AG04449 (cell line): ENCODE measurements around the gene SLIT3.
A peak's percentile ranks its signal among the peaks of the same experiment; 100 is the strongest.

ENCODE experiments used
- CTCF ChIA-PET: fragments of 350-600 bp; formaldehyde crosslinking; extraction: SDS; loops from one replicate; lab custom pipeline; 2021; ENCODE audit warnings: antibody characterized with exemption; lab: Yijun Ruan, JAX
- POLR2A ChIA-PET: fragments of 400-600, 350-600 bp; formaldehyde crosslinking; extraction: SDS; loops from one replicate; lab custom pipeline; 2020; ENCODE audit warnings: antibody characterized with exemption, inconsistent platforms; lab: Yijun Ruan, JAX
- DNase-seq: peaks from one replicate; pipeline ENCODE4 v3.0.0-alpha.2; 2010; ENCODE audit warnings: low read depth, low spot score
- H3K4me3 ChIP-seq: 2 replicates; pipeline ENCODE4 v1.5.1; 2011; ENCODE audit warnings: low read depth, mild to moderate bottlenecking, control low read depth, low read length
- TF ChIP-seq, protein P1 (sequence below): IDR thresholded peaks from one replicate; pipeline ENCODE4 v1.5.1; 2011; ENCODE audit warnings: mild to moderate bottlenecking, moderate library complexity, low read length, control low read depth, inconsistent platforms; ENCODE audit not compliant: insufficient read depth; ENCODE audit errors: missing control alignments

The SLIT3 gene

DNA sequence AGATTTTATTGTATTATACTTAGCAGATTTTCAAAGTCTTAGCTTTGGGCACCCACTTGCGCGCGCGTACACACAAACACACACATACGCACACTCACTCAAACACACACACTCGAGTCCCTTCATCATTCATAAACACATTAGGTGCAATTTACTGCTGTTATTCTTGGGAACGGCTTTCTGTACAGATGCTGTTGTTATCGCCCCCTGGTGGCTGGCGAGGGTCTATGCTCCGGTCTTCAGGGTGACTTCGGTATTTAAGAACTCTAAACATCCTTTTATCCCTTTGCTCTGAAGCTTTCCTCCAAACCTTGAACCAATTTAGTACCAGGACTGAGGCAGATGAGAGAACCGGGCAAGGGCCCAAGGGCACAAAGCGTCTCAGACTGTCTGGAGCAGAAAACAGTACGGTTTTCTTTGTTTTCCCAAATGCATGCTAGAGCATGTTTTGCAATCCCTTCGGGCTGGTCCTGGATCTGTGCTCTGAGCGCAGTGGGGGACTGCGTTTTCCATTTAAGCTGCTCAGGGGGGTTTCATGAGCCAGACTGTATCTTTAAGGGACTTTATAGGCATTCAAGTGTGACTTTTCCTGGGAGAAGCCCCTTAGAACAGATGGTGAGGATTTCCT lies 1.7 kb upstream of the SLIT3 start:
- ChIA-PET POLR2A (no interaction called here), CTCF (interaction anchor here (0.6 to 9.1 kb wide), 71 partner anchors 9 to 650 kb away, joined by 3 to 129 read pairs (median 4); no protein-coding TSS in a partner anchor)
- H3K4me3 ChIP-seq, result no peak overlapping the region; the same call in 1 of the 2 replicates

DNA sequence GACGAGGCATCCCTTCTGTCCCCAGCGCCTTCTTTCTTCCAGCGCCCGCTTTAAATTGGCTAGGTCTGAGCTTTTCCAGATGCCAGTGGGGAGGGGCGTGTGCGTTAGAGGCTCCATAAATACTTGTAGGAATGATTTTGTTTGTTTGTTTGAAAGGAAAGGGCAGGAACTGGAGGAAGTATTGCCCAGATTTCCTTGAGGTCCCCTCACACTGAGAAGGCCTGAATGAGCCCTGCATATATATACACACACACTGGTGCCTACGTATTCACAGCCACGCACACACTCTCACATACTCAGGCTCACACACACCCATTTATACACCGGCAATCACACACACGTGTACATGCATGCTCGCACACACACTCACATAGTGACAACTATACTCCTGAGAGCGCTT lies 1.0 kb upstream of the SLIT3 start:
- CTCF ChIA-PET, result interaction anchor here (0.8 to 9.1 kb wide), 60 partner anchors 9 to 595 kb away, joined by 3 to 129 read pairs (median 4); no protein-coding TSS in a partner anchor
- no peak for DNase-seq
- TF ChIP-seq, protein P1, sequence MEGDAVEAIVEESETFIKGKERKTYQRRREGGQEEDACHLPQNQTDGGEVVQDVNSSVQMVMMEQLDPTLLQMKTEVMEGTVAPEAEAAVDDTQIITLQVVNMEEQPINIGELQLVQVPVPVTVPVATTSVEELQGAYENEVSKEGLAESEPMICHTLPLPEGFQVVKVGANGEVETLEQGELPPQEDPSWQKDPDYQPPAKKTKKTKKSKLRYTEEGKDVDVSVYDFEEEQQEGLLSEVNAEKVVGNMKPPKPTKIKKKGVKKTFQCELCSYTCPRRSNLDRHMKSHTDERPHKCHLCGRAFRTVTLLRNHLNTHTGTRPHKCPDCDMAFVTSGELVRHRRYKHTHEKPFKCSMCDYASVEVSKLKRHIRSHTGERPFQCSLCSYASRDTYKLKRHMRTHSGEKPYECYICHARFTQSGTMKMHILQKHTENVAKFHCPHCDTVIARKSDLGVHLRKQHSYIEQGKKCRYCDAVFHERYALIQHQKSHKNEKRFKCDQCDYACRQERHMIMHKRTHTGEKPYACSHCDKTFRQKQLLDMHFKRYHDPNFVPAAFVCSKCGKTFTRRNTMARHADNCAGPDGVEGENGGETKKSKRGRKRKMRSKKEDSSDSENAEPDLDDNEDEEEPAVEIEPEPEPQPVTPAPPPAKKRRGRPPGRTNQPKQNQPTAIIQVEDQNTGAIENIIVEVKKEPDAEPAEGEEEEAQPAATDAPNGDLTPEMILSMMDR, result no peak
- H3K4me3 ChIP-seq, result no peak overlapping the region
- POLR2A ChIA-PET, result no interaction called here

More for the DNA sequence above, 1.7 kb upstream of the SLIT3 start:
- TF ChIP-seq, protein P1, result peak; percentile 80
- DNase-seq, result peak; percentile 31

DNA sequence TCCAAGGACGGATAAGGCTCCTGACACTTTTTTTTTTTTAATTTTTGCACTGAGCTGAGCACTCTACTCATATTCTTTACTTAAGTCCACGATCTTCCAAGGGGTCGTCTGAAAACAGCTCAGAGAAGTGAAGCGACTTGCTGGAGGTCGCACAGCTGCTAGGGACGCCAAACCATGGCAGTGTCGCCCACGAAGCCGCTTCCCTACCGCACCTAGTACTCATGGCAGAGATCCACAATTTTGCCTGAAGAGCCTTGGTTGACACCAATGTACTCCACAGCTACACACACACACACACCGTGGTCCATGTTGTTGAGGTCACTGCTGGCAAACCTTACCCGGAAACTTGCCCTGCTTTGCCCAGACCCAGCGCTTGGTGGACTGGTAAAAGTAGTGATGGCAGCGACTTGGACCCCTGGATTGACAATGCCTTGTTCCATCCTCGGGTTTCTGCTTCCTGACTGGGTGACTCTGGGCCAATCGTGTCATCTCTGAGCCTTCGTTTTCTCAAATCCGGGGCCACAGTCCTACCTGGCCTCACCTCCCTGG lies 521 bp upstream of the SLIT3 start:
- TF ChIP-seq, protein P1, result no peak
- no peak for DNase-seq
- peak overlapping the region; percentile 74 for H3K4me3 ChIP-seq
- ChIA-PET CTCF (interaction anchor here (0.9 to 9.1 kb wide), 29 partner anchors 8 to 595 kb away, joined by 3 to 129 read pairs (median 5); no protein-coding TSS in a partner anchor), POLR2A (interaction anchor here (1.3 kb wide), 1 partner anchor 141 kb away, joined by 6 read pairs; no protein-coding TSS in a partner anchor)

DNA sequence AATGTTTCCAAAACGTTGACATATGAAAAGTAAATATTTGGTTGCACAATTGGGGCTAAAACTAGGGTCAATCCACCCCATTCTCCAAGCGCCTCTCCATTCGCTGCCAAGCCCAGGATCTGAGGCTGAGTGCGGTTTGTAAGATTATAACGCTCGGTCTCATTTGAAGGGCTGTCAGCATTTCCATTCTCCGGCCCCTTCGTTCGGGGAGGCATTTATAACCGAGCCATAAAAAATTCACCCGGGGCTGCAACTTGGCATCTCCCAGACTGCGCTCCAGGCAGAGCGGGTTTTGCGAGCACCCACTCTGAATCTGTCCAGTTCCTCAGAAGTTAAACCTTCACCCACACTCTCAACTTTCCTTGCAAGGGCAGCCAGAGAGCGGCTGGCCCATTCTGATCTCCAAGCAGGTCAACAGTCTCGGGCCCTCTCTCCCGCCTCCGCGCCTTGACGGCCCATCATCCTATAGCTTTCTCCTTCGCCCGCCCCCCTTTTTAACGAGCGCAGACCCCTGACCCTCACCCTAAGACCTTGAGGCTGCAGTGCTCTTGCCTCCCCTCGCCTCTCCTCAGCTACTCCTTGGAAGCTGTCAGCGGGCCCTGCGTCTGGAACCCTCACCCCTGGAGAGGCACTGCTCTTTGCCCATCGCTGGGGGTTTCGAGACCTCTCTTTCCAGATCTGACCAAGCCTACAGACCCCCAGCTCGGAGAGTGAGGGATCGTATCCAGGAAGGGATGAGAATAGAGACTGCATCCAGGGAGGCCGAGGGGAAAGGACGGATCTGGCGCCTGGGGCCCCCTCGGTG lies 1.1 kb downstream of the SLIT3 start:
- ChIA-PET CTCF (interaction anchor here (0.9 to 9.1 kb wide), 7 partner anchors 12 to 311 kb away, joined by 3 to 129 read pairs (median 6); no protein-coding TSS in a partner anchor), POLR2A (interaction anchor here (1.3 to 1.6 kb wide), 2 partner anchors 51 to 139 kb away, joined by 4 to 6 read pairs; no protein-coding TSS in a partner anchor)
- H3K4me3 ChIP-seq, result peak overlapping the region; percentile 74

DNA sequence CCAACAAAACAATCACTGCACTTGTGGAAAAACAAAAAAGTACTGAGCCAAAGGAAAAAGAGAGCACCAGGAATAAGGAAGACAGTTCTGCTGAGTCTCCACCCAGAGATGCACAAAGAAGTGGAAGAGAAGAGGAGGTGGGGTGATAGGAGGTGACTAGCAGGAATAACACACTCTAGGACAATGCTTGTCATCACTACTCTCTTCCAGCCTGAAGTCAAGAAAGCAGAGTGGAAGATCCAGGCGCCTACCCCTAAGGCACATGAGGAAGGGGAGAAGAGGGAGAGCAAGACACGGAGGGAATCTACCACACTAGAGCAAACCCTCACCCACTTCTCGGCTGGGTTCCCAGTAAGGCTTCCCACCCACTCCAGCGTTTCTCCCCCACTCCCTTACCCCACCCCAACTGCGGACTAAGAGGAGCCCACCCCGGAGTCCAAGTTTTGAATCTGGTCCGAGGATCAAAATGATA lies 1.7 kb downstream of the SLIT3 start:
- DNase-seq, result no peak
- CTCF ChIA-PET, result interaction anchor here (1.6 to 9.1 kb wide), 2 partner anchors 311 to 312 kb away, joined by 5 to 129 read pairs; no protein-coding TSS in a partner anchor
- H3K4me3 ChIP-seq, result peak overlapping the region; percentile 74
- POLR2A ChIA-PET, result no interaction called here
- TF ChIP-seq, protein P1, result no peak

More for the DNA sequence above, 1.1 kb downstream of the SLIT3 start:
- TF ChIP-seq, protein P1, result no peak
- DNase-seq, result no peak
